GM12892 (cell line): Measurements from ENCODE around the gene ARFGAP1.

ENCODE experiments used
- DNase-seq: peaks from one replicate; pipeline ENCODE4 v3.0.0; 2011; ENCODE audit not compliant: insufficient read length
- FAIRE-seq: peaks from 2 replicates; lab custom pipeline; 2011; peaks lifted over from hg19 to GRCh38; lab: Jason Lieb, UNC
- POLR2A ChIP-seq: IDR thresholded peaks from 2 replicates; pipeline ENCODE4 v1.6.1; 2011; ENCODE audit warnings: low read depth, low read length, control low read depth
- POLR2AphosphoS5 ChIP-seq: IDR thresholded peaks from 2 replicates; pipeline ENCODE4 v1.6.1; 2011; ENCODE audit warnings: low read depth, low read length, control low read depth
- TAF1 ChIP-seq: IDR thresholded peaks from 2 replicates; pipeline ENCODE4 v1.6.1; 2011; ENCODE audit warnings: low read depth, mild to moderate bottlenecking, control low read depth, low read length, borderline replicate concordance

The ARFGAP1 gene

DNA sequence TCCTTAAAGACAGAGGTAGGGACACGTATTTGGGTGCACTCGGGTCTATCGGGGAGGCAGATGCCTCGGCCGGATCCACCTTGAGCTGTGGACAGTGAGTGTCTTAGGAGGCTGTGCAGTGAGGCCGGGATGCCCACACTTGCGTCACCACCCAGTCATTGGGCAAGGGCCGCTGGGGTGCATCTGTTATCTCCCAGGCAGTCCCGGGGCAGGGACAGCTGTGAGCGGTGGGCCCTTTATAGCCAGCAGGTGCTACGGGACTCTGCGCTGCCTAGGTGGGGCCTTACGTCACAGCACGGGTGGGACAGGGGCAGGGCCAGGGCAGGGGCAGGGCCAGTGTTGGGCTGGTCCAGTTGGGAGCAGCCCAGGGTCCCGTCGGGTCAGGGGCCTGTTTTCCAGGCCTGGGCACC lies 19.7 kb downstream of the ARFGAP1 start:
- DNase-seq = no peak
- no peak for FAIRE-seq
- TF ChIP-seq POLR2A (no peak), POLR2AphosphoS5 (no peak), TAF1 (no peak)

DNA sequence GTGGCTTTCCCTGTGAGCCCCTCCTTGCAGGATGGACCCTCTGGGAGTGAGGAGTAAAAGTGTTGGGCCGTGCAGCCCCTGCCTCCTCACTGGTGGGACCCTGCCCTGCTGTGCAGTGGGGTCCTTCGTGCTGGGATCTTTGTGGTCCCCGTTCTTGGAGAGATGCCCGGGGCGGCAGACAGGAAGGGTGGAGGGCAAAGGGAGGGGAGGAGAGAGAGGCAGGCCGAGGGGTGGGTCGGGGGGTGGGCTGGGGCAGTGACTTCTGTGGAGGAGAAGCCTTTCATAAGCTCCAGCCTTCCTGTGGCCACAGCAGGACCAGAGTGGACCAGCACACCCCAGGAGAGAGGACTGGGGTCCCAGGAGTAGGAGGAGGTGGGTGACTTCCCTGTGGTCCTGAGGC lies 20.3 kb downstream of the ARFGAP1 start, which contains the start of gene COL20A1:
COL20A1 (plus strand) TSS at position 283 of the 400 bp plus-strand sequence. CDS start 1,922 bp downstream, outside the sequence.
- TF ChIP-seq POLR2A = no peak
- TF ChIP-seq POLR2AphosphoS5 = no peak
- TF ChIP-seq TAF1 = no peak
- DNase-seq = no peak
- no peak for FAIRE-seq

DNA sequence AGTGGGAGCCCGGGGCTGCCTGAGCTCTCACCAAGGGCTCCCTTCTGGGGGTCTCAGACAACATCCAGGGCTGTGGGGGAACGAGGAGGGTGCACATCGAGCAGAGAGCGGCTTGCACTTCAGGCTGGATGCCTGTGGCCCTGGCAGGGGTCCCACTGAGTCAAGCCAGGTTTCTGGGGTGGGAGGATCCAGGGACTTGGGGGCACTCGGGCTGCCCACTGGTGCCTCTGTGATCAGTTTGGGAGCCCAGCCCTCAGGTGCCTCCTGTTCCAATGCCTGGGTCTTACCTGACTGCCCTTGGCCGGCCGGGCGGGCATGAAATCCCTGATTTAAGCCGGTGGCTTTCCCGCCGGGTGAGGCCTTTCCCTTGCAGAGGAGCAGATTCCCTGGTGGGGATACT lies 20.8 kb downstream of the ARFGAP1 start:
- TF ChIP-seq TAF1 (no peak), POLR2AphosphoS5 (no peak), POLR2A (no peak)
- DNase-seq (no peak), FAIRE-seq (no peak)

DNA sequence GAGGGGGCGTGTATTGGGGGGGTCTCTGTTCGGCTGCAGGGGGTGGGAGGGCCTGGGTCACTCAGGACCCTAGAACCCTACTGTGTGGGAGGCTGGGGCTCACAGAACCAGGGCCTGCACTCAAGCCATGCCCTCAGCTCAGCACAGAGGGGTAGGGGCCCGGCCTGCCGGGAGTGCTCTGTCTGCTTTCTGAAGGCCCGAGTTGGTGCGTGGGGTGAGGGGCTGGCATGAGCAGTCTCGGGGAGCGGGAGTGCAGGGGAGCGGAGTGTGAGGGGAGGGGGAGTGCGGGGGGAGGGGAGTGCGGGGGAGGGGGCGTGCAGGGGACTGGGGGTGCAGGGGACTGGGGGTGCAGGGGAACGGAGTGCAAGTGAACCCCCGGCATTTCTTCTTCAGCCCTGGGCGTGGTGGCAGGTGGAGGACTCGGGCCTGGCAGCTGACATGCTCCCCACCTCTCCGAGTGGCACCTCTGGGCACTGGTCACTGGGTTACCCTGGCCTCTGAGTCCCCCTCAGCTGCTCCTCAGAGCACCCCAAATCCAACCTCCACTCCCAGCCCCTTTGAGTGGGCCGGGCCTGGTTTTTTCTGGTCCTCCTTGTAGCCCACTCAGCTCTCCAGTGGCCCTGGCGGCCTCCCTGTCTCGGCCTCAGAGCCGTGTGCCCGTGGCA lies 21.4 kb downstream of the ARFGAP1 start:
- DNase-seq = no peak
- no peak for TF ChIP-seq POLR2A
- no peak for TF ChIP-seq TAF1
- no peak for FAIRE-seq

DNA sequence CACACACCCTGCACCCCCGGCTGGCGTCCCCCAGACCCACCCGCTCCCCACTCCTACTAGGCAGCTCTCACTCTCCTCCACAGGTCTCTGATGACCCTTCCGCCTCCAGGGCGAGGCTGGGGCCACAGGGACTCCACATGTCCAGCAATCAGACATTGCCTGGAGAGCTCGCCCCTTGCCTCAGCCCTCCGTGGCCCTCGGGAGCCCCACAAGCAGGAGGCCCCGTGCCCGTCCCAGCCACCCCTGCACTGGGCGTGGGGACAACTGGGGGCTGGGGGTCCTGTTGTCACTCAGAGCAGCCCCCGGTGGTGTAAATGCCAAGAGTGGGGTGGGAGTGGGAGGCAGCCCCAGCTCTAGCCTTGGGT lies 21.9 kb downstream of the ARFGAP1 start:
- FAIRE-seq (no peak), DNase-seq (no peak)
- TF ChIP-seq TAF1 = no peak
- no peak for TF ChIP-seq POLR2AphosphoS5
- no peak for TF ChIP-seq POLR2A

DNA sequence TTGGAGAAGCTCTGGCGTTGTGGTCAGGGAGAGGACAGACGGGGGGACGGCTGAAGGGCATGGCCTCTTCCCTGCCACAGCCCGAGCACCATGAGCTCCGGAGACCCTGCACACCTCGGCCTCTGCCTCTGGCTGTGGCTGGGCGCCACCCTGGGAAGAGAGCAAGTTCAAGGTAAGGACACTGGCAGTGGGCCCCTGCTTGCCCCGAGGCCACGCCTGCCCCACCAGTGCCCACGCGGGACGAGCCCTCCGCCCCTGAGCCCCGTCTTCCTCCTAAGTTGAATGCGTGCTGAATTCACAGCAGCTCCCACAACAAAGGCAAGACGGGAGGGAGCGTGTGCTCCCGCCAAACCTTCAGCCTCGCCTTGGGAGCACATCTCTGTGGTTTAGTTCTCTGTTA lies 22.4 kb downstream of the ARFGAP1 start:
- DNase-seq = no peak
- TF ChIP-seq TAF1 (no peak), POLR2AphosphoS5 (no peak), POLR2A (no peak)

DNA sequence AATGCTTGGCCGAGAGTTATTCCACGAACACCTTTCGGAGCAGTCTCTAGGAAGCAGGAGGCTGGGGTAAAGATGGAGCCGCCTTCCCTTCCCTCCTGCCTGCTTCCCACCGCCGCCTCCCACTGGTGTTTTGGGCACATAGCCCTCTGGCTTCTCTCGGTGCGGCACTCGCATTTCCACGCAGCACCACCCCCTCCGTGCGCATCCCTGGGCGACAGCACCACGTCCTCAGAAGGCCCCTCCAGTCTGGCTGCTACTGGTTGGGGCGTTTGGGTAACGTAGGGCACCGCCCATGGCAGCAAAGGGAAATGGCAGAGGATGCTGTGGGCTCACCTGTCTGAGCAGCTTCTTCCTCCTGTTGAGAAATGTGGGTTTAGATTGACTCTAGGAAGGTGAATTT lies 22.8 kb downstream of the ARFGAP1 start:
- no peak for FAIRE-seq
- DNase-seq = no peak
- no peak for TF ChIP-seq POLR2AphosphoS5
- TF ChIP-seq TAF1 = no peak
- no peak for TF ChIP-seq POLR2A

More for the DNA sequence above, 22.4 kb downstream of the ARFGAP1 start:
- FAIRE-seq = no peak

DNA sequence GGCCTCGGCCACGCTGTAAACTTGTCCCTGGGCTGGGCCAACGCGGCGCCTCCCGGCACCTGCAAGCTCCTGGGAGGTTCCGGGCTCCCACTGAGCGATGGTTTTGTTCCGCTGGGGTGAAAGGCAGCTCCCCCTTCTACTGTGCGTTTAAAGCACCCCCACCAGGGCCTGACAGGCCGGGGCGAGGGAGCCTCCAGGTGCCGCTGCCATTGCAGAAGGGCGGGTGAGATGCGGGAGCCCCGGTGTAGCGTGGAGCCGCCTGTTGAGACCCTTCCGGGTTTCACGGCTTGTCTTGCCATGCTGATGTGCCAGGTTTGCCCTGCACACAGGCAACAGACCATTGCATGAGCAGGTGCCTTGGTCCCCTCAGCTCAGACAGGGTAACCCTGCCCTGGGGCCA lies 23.2 kb downstream of the ARFGAP1 start:
- no peak for FAIRE-seq
- DNase-seq = no peak
- TF ChIP-seq TAF1 = no peak
- TF ChIP-seq POLR2A = no peak

DNA sequence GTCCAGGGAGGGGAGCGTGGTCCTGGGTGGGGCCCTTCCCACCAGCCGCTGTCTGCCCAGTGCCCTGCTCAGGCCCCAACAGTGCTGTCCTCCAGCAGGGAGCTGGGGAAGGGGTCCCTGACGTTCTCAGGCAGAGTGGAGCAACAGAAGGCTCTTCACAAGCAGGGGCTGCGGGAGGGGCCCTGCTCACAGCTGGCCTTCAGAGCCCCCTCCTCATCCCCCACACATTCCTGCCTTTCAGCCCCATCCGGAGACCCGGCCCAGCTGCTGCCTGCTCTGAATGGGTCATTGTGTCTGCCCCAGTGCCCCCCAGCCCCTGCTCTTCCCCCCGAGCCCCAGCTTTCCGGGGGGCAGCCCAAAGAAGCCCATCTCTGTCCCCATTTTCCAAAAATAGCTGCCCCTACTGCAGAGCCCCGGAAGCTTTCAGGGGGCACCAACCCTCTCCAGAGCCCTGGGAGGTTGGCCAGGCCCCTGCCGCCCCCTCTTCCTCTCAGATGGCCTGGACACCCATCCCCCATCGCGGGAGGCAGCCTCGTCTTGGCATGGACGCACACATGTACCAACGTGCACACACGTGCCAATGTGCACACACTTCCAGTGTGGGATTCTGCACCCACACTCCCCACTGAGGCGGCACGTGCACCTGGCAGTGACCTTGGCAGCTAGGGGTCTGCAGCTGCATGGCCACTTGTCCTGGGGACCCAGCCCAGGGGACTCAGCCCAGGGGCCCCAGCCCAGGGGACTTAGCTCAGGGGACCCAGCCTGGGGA lies 24.1 kb downstream of the ARFGAP1 start:
- FAIRE-seq = no peak
- no peak for DNase-seq

DNA sequence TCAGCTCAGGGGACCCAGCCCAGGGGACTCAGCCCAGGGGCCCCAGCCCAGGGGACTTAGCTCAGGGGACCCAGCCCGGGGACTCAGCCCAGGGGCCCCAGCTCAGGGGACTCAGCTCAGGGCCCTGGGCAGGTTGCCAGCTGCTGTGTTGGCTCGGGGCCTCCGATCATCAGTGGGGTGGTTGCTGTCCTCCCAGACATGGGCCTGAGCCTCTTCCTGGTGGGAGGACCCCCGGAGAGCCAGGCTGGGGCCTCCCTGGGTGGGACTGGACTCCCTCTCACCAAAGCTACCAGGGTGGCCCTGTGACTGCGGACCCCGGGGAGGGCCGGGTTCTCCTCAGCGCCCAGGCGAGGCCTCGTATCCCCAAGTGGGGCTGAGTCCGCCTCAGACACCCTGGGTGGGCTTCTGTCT lies 24.8 kb downstream of the ARFGAP1 start:
- FAIRE-seq = no peak
- no peak for DNase-seq
- TF ChIP-seq POLR2AphosphoS5 = no peak
- TF ChIP-seq TAF1 = no peak
- no peak for TF ChIP-seq POLR2A

More for the DNA sequence above, 24.1 kb downstream of the ARFGAP1 start:
- no peak for TF ChIP-seq POLR2A
- no peak for TF ChIP-seq TAF1
- no peak for TF ChIP-seq POLR2AphosphoS5

DNA sequence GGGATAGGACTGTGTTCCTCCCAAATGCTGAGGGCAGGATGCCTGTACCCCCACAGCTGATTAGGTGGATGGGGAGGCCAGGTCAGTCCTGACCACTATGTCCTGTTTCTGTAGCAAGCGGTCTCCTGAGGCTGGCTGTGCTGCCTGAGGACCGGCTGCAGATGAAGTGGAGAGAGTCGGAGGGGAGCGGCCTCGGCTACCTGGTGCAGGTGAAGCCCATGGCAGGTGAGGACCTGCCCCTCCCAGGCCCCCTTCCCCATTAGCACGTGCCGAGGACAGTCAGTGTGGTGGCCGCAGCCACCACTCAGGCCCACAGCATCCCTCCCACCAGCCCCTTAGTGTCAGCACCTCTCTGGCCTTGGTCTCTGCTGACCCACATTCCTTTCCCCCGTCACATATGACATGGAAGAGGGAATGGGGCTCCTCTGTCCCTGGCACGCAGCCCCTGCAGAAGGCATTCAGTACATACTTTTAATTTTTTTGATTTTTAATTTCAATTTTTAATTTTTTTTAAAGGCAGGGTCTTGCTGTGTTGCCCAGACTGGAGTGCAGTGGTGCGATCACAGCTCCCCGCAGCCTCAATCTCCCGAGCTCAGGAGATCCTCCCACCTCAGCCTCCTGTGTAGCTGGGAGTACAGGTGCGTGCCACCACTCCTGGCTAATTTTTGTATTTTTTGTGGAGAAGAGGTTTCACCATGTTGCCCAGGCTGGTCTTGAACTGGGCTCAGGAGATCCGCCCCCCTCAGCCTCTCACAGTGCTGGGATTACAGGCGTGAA lies 25.4 kb downstream of the ARFGAP1 start:
- DNase-seq = no peak
- FAIRE-seq = no peak
- TF ChIP-seq TAF1 (no peak), POLR2A (no peak), POLR2AphosphoS5 (no peak)
